Motor neuron (in vitro differentiated cells): Measurements from ENCODE around the gene GLRA1. TPM values are rescaled to one million over a fixed set of nuclear protein-coding genes. Genes with fewer than 3 reads are reported as not detected.

Source experiments
- ATAC-seq, 8 experiments: fragments of 200-7000 bp; cut with Tn5 transposase; replicated peaks in 6 of 8; 2 replicates each; pipeline ENCODE4 v1.8.0; 2021; ENCODE audit warnings: mild to moderate bottlenecking in 8 of 8, moderate library complexity in 8 of 8
- H3K27ac ChIP-seq, 2 donors: fragments of 250-450 bp; sonication (Bioruptor Pico); 2 replicates each; pipeline ENCODE4 v1.9.0; 2021; ENCODE audit warnings: antibody characterized with exemption in 2 of 2, mild to moderate bottlenecking in 2 of 2, moderate library complexity in 1 of 2
- H3K4me1 ChIP-seq, 2 donors: fragments of 250-450 bp; sonication (Bioruptor Pico); replicated peaks in 1 of 2; 2 replicates each; pipeline ENCODE4 v1.6.1; 2021; ENCODE audit warnings: antibody characterized with exemption in 2 of 2, mild to moderate bottlenecking in 2 of 2, moderate library complexity in 1 of 2
- H3K4me3 ChIP-seq, 5 donors: fragments of 250-450 bp; sonication (Bioruptor Pico); 2 replicates each; pipeline ENCODE4 v1.9.0; 2021; ENCODE audit warnings: antibody characterized with exemption in 5 of 5, mild to moderate bottlenecking in 5 of 5, moderate library complexity in 4 of 5
- WGBS, 10 experiments: fragments of 450-650 bp; shearing (Covaris generic); methylation state at CpG; one replicate each; pipeline ENCODE4 v1.0.0; 2022; 5-methylcytosine and 5-hydroxymethylcytosine counted together
- in situ Hi-C, 9 experiments: fragments of 400-800 bp; cut with MboI; loops; one replicate each; pipeline ENCODE4 v1.15.0; 2021; ENCODE audit warnings: low sequenced_read_pairs in 9 of 9, low pct_unique_long_range_greater_than_20kb in 2 of 9; ENCODE audit not compliant: unreplicated experiment in 9 of 9
- total RNA-seq, 8 experiments: library from RNA; unstranded; fragments of 300-600 nt; gene quantifications; 2 replicates each; pipeline versions ENCODE4 v1.2.3 to v1.2.4, GENCODE V29; 2022

The GLRA1 gene
- total RNA-seq, 8 experiments from 2014 or later: 0.40 to 9.8 (median 4.9) TPM; not detected in 1

- in situ Hi-C loops: no loop called here
- Histone ChIP-seq H3K4me3 (peak overlapping the region in 1 of 5 donors; percentile 60), H3K4me1 (peaks cover 8 to 13% of the 10 kb centered on the region in 2 donors), H3K27ac (no peak overlapping the region)
- WGBS, 10 experiments: 0 to 58% (median 40%) methylated on average over 1 to 3 of the region's 3 CpGs; no CpG with 5 or more reads in 1 of the 10 experiments
- no peak for ATAC-seq
Observed at GRCh38 chr5:151775025-151775606, 149.5 kb downstream of the GLRA1 start.

GRCh38 chr5:151773951-151774350, 150.7 kb downstream of the GLRA1 start:
- in situ Hi-C loops: no loop called here
- no peak for ATAC-seq
- H3K4me3 ChIP-seq: peak overlapping the region; percentile 55 to 67 (median 64)
- WGBS, 10 experiments: 0 to 7% (median 0%) methylated on average over 1 to 3 of the region's 3 CpGs
- no peak overlapping the region for H3K27ac ChIP-seq
- peaks cover 11 to 16% of the 10 kb centered on the region in 2 donors for H3K4me1 ChIP-seq

DNA sequence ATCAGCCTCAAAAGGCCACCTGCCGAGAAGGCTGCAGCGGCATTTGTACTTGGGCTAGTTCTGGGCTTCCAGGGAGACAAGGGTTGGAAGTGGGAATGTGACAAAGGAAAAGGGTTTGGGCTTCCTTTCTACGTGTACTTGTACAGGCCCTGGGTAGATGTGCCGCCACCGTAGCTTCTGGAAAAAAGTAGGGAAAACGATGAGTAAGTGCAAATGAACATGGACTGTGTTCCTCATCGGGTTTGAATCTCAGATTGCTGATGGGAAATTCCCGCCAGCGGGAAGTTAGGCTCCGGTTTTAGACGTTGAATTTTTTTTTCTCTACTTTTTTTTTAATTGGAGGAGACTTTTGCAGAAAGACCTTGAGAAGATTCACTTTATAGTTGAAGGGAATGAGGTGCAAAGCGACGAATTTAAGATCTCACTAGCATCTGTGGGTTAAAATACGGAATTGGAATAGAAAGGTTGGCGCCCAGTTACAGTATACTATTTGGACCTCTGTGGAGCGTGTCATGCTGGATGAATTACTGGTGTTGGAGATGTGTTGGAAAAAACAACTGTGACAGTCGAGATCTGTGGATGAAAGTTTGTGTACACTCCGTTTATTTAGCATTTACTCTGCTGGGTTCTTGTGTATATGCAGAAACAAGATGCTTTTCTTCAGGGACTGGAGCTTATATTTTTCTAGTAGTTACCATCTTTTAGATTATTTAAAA, 151.6 kb downstream of the GLRA1 start:
- WGBS, 10 experiments: 0 to 4% (median 0%) methylated on average over 5 to 14 of the region's 18 CpGs
- in situ Hi-C loops: no loop called here
- ATAC-seq: no peak
- Histone ChIP-seq H3K4me1 (peaks cover 11 to 16% of the 10 kb centered on the region in 2 donors), H3K4me3 (peak overlapping the region; percentile 55 to 67 (median 64)), H3K27ac (peak overlapping the region; percentile 77 to 91)

Other genes with a start within 250 kb of the GLRA1 start
- gene SPARC, start 237.9 kb downstream of the GLRA1 start, total RNA-seq: 1,000 to 10,000 TPM in 2 of 8 experiments, 100 to 1,000 TPM in 2, 10 to 100 TPM in 4; 30.2 to 3,358 (median 206) TPM
- gene ATOX1, start 166.2 kb downstream of the GLRA1 start, total RNA-seq: 100 to 1,000 TPM; 112 to 346 (median 130) TPM
- gene G3BP1, start 152.9 kb downstream of the GLRA1 start, total RNA-seq: 100 to 1,000 TPM in 4 of 8 experiments, 10 to 100 TPM in 4; 54.3 to 186 (median 112) TPM